Activated CD8-positive, alpha-beta memory T cell treated with anti-CD3 and anti-CD28 coated beads, Interleukin-2, amount 50 U/mL, for 4 hours (primary cell): ENCODE measurements around the gene AUTS2.

Experiments
- DNase-seq: peaks from one replicate; pipeline ENCODE4 v3.0.0-alpha.2; 2020

Gene AUTS2

DNA sequence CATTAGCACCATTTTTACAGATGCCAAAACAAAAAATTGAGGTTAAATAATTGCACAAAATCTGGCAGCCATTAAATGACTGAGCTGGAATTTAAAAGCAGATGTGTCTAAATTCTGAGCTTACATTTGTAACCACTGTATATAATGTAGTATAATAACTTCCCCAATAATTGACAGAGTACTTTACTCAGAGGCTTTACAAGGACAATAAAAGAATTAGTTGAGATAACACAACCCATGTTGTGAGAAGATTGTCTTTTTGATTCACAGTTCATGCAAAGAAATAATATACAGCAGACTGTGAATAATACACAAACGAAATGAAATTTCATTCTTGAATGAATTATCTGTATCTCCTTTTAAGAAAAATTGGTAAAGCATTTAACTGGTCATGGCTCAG lies 417.1 kb downstream of the AUTS2 start:
- DNase-seq = no peak

DNA sequence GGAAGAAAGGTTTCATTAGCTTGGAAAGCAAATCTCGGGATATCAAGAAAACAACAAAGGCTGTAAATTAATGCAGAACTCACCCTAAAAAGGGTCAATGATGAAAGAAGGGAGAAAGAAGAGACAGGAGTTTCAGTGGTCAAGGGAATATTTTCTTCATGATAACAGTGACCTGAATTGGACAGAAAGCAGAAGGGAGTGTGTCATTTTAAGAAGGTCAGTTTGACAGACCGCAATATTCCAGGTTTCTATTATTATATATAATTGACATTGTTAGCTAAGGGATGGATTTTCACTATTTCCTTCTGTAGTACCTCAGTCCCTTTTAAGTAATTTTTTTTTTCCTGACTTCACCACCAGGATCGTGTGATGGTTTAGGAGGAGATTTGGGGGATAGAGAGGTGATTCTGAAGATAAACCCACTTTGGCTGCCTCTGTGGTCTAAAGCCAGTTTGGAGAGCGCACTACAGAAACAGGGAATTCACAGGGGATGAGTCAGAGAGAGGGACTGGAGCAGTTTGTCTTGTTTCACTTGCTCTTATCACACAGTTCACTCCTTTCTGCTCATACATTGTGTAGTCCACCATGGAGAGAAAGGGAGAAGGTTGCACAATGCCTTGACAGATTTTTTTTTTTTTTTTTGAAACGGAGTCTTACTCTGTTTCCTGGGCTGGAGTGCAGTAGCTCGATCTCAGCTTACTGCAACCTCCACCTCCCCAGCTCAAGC lies 417.9 kb downstream of the AUTS2 start:
- DNase-seq = no peak

DNA sequence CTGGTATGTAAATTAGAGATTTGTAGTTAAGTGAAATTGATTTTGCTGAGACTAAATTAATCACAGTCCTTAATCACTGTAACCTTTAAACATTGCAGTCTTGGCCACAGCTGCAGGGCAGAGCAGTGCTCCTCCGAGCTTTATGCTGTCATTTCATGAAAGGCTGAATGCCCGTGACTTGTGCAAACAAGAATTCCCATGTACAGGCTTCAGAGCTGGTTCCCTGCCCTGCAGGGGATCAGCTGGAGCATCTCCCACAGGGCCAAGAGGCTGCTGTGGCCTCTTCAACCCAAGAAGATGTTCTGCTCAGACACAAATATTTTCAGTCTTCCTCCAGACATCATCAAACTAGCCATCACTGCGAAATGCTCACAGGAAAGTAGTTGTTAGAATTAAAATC lies 419.1 kb downstream of the AUTS2 start:
- DNase-seq = no peak

DNA sequence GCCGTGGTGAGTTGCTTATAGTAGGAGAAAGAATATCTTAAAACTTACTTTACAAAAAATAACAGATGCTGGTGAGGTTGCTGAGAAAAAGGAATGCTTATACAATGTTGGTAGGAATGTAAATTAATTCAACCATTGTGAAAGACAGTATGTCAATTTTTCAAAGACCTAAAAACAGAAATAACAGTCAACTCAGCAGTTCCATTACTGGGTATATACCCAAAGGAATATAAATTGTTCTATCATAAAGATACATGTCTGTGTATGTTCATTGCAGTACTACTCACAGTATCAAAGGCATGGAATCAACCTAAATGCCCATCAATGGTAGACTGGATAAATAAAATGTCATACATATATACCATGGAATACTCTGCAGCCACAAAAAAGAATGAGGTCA lies 420.4 kb downstream of the AUTS2 start:
- no peak for DNase-seq

DNA sequence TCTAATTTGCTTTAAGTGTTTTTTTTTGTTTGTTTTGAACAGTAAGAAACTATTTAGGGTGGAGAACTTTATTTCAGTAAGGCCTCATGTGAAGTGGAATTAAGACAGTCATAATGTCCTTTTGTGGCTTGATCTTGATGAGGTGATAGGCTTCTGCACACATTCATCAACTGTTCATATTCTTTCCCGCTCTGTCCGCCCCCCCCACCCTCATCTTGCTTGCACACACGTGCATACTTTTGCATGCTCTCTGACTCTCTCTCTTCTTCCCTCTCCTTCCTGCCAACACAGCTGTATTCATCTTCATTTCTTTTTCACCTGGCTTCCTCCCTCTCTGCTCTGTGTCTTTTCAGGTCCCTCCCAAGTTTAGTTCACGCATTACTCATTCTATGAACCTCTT lies 429.6 kb downstream of the AUTS2 start:
- DNase-seq = no peak

DNA sequence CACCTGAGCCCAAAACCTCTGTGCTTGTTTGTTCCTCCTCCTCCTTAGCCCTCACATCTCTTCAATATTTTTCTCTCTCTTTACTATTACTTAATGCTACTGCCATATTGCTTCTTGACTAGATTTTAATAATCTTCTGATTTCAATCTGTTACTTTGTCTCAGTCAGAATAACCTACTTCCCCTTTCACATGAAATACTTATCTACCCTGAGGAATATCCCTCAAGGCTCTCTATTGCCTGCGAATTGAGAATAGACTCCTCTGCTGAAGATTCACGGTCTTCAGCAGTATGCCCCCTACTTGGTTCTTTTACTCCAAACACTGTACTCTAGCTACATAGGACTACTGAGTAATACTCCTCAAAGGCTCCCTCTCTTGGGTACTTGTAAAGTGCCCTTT lies 430.3 kb downstream of the AUTS2 start:
- no peak for DNase-seq

DNA sequence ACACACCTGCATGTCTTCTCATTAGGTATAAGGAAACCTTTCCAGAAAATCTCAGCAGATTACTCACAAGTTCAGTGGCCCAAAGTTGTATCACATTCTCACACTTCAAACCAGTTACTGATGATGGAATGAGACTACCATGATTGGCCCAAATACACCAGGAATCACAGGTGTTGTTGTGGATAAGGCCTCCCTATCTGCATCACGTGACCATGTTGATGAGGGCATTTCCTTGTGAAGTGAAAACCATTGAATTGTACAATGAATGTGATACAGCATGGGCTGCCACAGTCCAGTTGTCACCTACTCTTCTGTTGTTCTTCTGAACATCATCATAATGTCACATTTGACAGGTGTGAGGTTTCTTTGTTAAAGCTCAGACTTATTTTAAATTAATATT lies 431.7 kb downstream of the AUTS2 start:
- DNase-seq = no peak

DNA sequence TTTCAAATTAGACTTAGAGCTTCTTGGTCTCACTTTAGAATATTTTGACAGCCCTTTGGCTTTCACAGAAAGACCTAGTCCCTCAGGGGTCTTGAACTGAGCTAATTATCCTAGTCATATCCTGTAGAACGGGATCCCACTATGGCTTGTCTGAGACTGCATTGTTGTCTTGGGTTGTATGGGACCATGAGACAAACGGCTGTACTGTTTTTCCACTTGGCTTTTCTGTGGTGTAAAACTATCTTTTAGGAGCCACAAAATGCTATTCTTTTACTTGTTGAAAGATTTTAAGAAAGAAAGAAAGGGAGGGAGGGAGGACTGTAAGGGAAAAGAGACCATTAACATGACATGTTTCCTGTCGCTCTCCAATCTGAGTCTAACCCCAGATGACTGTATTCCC lies 432.5 kb downstream of the AUTS2 start:
- DNase-seq = no peak

DNA sequence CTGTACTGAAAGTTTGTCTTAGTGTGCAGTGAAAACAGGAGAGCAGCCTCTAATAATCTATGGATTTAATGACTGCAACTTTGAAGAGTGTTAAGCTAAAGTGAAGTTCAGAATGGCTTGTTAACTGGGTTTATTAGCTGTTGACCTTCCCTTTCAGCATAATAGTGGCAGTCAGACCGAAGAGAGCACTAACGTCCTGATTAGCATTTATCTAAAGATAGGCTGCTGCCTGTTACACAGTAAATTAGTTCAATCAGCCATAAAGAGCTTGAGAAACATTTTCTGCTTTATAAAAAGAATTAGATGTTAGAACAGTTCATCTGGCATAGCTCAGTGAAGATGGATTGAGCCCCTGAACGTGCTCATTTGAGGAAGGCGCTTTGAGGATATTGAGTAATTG lies 433.0 kb downstream of the AUTS2 start:
- DNase-seq = no peak

DNA sequence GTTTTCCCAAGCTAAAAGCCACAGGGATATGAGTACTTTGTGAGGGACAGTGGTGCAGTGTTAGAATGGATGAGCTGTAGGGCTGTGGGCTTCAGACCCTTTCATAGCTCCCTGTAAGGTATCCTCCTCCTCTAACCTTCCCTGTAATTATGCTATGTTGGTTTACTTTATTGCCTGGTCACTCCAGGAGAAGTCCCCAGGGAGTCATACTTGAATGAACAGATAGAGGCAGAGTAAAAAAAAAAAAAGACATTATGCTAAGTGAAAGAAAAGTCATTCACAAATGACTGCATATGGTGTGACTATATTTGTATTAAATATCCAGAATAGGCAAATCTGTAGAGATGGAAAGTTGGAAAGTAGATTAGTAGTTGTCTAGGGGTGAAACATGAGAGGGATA lies 434.4 kb downstream of the AUTS2 start:
- no peak for DNase-seq

DNA sequence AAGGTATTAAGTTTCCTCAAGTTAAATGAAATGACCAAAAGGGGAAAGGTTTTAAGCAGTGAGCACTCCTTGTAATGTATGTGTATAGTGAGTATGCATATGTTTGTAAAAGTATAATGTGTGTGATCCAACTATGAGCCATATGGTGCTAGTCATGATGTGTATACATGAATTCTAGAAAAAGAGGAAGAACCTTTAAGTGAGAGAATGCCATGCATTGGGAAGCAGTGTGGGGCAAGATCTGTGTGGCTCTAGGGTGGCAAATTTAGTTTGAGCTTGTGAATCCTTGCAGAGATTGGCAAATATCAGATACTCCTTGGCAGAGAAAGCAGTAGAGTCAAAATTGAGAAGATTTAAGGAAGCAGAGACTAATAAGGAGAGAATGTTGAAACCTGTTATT lies 435.0 kb downstream of the AUTS2 start:
- no peak for DNase-seq

DNA sequence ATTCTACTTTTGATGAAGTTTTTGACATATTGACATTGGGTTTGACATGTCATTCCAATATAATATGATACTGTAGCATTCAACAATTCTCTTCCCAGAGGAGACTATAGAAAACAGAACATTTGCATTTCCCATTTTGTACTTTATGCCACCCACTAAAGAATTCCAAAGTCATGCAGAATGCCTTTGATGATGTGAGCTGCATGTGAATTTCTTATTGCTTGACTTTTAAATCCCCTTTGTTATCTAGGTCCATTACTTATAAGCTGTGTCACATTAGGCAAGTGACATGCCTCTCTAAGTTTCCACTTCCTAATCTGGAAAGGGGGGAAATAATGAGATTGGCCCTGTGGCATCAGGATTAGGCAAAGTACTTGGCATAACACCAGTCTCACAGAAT lies 436.7 kb downstream of the AUTS2 start:
- DNase-seq = no peak

DNA sequence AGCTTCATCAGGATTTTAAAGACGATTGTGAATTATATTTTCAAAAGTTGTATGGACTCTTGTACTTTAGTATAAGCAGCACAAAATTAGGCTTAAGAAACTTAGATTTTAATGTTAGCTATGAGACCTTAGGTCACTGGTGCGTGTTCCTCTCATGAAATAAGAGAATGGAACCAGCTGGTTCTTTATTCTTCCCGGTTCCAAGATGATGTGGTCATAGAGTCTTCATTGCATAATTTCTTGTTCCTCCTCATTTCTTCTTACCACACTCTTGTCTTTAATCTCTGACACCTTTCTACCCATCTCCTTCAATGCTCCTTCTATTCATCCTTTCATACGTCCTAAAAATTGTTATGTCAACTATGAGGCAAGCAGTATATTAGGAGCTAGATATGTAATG lies 437.2 kb downstream of the AUTS2 start:
- no peak for DNase-seq

DNA sequence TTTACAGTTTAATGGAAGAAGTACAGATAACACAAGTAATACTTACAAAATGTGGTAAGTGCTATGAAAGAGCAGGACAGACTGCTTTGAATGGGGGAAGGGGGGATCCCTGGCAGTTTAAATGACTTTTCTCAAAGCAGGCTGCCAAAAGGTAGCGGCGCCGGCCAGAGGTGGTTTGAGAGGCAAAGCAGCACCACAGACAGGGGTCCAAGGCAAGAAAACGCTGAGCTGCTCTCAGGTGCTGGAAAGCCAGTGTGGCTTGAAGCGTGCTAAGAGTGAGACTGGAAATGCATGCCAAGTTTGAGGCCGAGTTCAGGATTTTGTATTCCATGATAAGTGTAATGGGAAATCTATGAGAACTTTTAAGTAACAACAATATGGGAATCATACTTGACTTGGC lies 437.7 kb downstream of the AUTS2 start:
- no peak for DNase-seq

DNA sequence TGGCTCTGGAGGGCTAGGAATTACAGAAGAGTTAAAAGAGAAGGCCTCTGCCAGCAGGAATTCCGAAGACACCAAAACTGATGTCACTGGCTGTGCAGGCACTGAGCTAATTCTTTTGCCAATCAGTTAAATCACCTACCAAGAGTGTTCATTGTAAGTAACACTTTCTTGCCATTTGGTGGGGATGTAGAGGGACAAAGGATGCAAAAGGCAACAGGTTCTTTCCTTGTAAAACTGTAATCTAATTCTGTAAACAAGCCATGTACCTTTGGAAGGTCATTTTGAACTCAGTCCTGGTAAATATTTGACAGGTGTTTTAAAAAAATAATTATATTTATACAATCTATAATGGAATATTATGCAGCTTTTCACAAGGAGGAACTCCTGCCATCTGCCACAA lies 438.4 kb downstream of the AUTS2 start:
- DNase-seq = no peak

DNA sequence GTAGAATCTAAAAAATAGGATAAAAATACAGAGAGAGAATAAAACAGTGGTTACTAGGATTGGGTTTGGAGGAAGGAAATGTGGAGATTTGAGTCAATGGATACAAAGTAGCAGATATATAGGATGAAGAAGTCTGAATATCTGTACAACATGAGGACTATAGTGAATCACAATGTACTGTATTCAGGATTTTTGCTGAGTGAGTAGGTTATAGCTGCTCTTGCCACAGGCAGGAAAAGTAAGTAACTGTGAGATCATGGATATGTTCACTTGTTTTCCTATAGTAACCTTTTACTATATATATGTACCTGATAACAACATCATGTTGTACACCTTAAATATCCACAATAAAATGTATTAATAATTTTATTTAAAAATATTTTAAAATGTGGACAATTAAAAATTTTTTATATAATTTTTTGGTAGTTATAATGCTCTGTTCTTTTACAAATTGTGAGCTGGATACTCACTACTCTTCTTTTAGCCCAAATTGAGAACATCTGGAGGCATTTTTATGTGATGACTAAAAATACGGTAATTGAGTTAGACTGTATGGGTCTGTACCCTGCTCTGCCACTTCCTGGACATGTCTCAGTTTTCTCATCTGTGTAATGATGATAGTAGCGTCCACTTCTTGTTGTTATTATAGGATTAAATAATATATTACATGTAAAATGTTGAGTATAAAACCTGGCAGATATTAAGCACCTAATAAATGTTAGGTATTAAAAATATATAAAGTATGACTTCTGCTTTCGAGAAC lies 439.1 kb downstream of the AUTS2 start:
- no peak for DNase-seq

DNA sequence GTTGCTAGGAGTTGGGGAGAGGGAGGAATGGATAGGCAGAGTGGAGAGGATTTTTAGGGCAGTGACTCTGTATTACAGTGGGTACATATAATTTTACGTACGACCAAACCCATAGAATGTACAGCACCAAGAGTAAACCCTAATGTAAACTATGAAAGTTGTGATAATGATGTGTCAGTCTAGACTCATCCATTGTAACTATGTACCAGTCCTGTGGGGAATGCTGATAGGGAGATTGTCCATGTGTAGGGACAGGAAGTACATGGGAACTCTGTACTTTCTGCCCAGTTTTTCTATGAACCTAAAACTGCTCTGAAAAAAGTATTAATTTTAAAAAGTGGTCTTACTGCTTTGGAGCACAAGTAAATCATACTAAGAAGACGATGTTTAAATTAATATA lies 441.8 kb downstream of the AUTS2 start:
- no peak for DNase-seq

DNA sequence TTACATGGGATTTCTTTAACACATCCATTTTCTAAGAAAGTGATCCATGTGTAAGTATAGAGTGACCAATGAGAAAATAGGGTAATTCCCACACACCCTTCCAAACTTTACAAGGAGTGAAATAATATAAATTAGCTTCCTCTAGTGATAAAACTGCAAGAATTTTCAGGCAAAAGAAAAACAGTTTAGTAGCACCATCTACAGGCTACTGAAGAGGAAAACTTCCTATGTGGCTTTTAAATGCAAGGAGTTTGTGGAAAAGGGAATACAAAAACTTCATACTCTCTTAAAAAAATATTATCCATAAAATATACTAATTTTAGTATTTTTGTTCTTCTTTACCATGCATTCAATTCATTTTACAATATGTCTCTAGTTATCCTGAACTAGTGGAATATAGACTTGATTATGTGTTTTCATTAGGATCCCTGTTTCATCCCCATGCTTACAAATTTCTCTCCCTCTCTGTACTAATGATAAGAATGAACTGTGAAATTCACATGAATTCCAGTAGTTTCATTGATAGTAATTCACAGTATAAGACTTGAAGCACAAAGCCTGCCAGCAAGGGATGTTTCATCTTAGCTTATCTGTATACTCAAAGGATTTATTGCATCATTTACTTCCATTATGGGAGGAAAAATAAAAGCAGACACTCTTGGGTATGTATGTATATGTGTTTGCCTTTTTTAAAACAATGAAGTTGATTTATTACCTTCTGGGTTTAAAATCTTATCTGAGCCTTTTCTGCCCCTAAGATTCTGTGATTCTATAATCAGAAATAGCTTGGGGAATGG lies 442.9 kb downstream of the AUTS2 start:
- no peak for DNase-seq

DNA sequence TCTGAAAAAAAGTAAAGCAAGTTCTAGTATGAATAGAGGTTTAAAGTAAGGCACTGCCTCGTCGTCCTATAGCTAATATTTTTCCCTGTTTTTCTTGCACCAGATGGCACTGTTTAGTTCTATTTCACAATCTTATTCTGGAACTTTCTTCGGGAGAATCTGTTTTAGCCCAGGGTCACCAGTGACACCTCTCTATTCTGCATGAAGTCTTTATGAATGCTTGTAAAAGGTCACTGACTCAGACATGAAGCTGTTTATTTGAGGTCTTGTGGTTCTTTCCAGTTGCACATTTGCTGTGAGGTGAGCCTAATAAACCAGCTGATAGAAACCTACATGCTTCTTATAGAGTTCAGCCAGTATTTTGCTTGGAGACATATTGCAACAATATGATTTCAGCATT lies 444.3 kb downstream of the AUTS2 start:
- DNase-seq = no peak

DNA sequence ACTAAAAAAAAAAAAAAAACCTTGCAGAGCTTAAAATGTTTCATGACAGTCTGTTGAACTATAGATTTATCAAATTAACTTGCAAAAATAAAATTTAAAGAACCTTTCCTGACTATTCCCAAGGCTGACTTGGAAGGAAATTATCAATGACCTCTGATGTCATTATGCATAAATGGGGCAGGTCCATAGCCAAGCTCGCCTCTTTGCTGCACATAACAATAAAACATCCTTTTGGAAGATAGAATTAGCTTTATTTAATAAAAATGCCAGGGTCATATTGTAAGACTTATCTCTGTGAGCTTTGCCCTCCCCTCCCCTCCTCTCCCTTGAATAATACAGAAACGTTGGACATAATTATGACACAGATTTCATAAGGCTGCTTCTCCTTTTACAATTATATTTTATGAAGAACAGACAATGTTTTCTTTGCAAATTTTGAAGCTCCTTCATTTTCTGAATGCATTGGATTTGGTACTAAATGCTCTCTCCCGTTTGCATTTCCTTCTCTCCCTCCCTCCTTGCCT lies 444.8 kb downstream of the AUTS2 start:
- no peak for DNase-seq

DNA sequence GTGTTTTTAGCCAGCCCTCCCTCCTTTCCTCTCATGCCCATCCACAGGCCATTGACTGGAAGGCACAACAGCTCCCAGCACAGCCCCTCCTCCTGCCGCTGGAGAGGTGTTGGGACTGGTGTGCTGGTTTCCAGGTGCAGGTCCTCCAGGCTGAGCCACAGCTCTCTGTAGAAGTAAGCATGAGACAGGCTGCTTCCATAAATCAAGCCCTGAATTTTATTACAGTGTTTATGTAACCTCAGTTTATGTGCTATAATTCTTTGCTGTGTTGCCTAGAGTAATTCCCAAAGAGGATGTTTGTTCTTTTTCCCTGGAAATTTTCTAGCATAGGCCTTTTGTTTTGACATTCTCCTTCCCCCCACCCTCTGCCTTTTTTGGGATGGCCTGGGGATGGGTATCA lies 445.8 kb downstream of the AUTS2 start:
- no peak for DNase-seq

DNA sequence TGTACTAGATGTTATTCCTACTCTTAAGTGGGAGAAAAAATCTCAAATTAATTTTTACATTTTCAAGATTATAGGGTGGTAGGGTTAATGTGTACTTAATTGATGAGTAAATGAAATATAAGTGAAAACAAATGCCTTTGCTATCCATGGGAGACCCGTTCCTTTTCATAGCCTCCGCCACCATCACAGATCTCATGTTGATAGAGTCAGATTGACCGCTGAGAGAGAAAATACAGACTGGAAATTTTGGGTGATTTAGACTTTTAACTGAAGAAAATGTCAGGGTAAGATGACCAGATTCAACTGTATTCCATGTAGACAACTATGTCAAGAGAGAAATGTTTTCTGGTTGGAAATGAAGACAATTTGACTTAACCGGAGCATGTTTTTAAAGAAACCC lies 446.2 kb downstream of the AUTS2 start:
- no peak for DNase-seq

DNA sequence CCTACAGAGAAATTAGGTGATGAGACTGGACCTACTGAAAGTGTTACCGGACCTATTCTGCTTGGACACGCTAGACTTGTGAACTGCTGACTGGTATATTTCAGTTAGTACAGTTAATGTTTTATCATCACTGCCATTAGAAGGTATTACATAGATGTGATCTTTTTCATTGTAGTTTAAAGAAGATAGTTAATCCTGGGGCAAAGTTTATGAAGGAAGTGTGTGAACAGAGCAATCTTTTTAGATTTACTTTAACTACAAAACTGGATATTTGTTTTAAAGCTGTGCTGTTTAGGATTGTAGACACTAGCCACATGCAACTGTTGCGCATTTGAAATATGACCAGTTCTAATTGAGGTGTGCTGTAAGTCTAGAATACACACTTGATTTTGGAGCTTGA lies 446.7 kb downstream of the AUTS2 start:
- DNase-seq = no peak

DNA sequence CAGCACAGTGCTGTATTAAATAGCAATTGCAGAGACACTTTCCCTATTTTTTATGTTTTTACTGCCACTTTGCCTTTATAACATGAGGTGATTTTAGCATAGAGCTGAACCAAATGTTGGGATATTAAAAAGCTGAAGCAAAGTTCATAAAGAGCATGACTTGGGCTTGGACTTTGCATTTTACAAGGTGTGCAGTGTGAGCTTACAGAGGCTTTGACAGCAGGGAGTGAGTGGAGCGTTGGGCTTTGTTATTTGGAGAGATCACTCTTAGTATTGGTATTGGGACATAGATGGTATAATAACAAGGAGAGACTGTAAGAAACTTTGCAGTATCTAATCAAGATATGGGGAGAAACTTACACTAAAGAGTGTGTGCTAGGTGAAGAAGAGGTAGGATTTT lies 449.1 kb downstream of the AUTS2 start:
- no peak for DNase-seq
